ENCODE measurements around the gene CDYL.
A peak's percentile ranks its signal among the peaks of the same experiment; 100 is the strongest.

DNA sequence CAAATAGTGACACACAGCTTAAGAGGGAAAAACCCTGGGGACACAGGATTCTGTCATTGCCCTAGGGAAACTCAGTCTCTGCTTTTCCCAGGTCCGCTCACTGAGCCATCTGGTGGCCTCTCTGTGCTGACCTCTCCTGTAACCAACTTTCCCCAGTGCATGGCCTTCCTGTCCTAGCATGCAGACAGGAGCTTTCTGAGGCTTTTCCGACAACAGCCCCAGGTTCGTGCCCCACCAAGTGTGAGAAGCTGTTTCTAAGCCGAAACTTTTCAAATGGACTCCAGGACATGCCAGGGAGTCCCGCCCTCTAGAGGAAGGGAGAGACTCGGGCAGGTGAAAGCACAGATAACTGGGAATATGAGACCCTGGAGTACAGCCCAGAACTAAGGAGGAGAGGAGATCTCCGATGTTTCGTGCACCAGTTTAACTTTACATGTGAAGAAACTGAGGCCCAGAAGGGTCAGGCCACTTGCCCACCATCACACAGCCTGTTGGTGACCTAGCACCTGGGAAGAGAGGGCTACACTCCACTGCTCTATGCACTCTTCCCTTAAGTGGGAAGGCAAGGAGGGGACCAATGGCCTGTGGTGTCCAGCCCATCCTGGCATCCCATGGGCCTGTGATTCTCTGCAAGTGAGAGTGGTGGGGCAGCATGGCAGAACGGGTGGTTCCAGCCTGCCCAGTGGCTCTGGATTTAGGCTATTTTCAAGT is 181.5 kb downstream of the CDYL start:
- TF ChIP-seq, protein P1, sequence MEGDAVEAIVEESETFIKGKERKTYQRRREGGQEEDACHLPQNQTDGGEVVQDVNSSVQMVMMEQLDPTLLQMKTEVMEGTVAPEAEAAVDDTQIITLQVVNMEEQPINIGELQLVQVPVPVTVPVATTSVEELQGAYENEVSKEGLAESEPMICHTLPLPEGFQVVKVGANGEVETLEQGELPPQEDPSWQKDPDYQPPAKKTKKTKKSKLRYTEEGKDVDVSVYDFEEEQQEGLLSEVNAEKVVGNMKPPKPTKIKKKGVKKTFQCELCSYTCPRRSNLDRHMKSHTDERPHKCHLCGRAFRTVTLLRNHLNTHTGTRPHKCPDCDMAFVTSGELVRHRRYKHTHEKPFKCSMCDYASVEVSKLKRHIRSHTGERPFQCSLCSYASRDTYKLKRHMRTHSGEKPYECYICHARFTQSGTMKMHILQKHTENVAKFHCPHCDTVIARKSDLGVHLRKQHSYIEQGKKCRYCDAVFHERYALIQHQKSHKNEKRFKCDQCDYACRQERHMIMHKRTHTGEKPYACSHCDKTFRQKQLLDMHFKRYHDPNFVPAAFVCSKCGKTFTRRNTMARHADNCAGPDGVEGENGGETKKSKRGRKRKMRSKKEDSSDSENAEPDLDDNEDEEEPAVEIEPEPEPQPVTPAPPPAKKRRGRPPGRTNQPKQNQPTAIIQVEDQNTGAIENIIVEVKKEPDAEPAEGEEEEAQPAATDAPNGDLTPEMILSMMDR (IDR thresholded peaks at IDR 0.05) = peak; percentile 57
- no peak for TF ChIP-seq EZH2 (IDR thresholded peaks at IDR 0.05)
- TF ChIP-seq EZH2phosphoT487 (IDR thresholded peaks at IDR 0.05) = no peak

All from neural progenitor cell (in vitro differentiated cells).